GM12801 (cell line): ENCODE measurements around the gene IL31RA.

Source experiments
- CTCF ChIP-seq: IDR thresholded peaks from one replicate; pipeline ENCODE4 v1.5.1; 2011; ENCODE audit warnings: control low read depth; ENCODE audit not compliant: insufficient read length; ENCODE audit errors: extremely low read depth

Gene IL31RA

GRCh38 chr5:55877655-55878054 lies 26.5 kb downstream of the IL31RA start:
- no peak for TF ChIP-seq CTCF

GRCh38 chr5:55880453-55880852 lies 29.3 kb downstream of the IL31RA start:
- no peak for TF ChIP-seq CTCF

GRCh38 chr5:55885359-55885758 lies 34.2 kb downstream of the IL31RA start:
- no peak for TF ChIP-seq CTCF

GRCh38 chr5:55888205-55888604 lies 37.0 kb downstream of the IL31RA start:
- no peak for TF ChIP-seq CTCF

- TF ChIP-seq CTCF = no peak
These were observed 41.3 kb downstream of the IL31RA start for GRCh38 chr5:55892479-55892878.

- no peak for TF ChIP-seq CTCF
These were observed 43.0 kb downstream of the IL31RA start for GRCh38 chr5:55894135-55894534.

GRCh38 chr5:55895346-55895745 lies 44.2 kb downstream of the IL31RA start:
- TF ChIP-seq CTCF = no peak

GRCh38 chr5:55896238-55896637 lies 45.1 kb downstream of the IL31RA start:
- no peak for TF ChIP-seq CTCF
